WTC11 (cell line): ENCODE measurements around the gene CDK6.

Experiments
- ETV6 ChIP-seq: sonication (generic); formaldehyde crosslinking; IDR thresholded peaks from 2 replicates; pipeline ENCODE4 v1.8.1; 2022; ENCODE audit warnings: mild to moderate bottlenecking, missing genetic modification reagents
- MAX ChIP-seq: sonication (generic); formaldehyde crosslinking; IDR thresholded peaks from 2 replicates; pipeline ENCODE4 v1.8.0; 2022; ENCODE audit warnings: mild to moderate bottlenecking, missing genetic modification reagents
- RELA ChIP-seq: sonication (generic); formaldehyde crosslinking; IDR thresholded peaks from 2 replicates; pipeline ENCODE4 v1.8.1; 2022; ENCODE audit warnings: missing genetic modification reagents, mild to moderate bottlenecking, borderline replicate concordance
- TF ChIP-seq, protein P1 (sequence below): fragments of 200-600 bp; IDR thresholded peaks from 2 replicates; pipeline ENCODE4 v1.8.0; 2022; ENCODE audit warnings: antibody characterized with exemption

DNA sequence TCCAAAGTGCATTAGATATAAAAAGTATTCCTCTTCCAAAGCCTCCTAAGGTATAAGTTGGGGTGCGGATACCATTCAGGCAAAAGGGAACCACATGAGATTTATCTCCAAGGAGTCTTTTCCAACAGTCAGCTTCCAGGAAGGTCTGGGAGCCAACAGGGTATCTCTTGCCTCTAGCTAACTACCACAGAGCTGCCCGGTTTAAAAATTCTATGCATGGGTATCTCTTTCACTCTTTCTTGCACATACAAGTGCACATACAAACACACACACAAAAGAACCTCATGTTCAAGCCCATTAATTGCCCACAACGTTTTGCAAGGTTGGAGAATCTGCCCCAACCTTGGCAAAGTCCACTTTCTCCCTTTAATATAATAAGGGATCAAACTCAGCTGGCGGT, 80.7 kb downstream of the CDK6 start:
- TF ChIP-seq, protein P1, sequence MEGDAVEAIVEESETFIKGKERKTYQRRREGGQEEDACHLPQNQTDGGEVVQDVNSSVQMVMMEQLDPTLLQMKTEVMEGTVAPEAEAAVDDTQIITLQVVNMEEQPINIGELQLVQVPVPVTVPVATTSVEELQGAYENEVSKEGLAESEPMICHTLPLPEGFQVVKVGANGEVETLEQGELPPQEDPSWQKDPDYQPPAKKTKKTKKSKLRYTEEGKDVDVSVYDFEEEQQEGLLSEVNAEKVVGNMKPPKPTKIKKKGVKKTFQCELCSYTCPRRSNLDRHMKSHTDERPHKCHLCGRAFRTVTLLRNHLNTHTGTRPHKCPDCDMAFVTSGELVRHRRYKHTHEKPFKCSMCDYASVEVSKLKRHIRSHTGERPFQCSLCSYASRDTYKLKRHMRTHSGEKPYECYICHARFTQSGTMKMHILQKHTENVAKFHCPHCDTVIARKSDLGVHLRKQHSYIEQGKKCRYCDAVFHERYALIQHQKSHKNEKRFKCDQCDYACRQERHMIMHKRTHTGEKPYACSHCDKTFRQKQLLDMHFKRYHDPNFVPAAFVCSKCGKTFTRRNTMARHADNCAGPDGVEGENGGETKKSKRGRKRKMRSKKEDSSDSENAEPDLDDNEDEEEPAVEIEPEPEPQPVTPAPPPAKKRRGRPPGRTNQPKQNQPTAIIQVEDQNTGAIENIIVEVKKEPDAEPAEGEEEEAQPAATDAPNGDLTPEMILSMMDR: no peak
- TF ChIP-seq ETV6 (CRISPR knock-in tag) (no peak), MAX (CRISPR knock-in tag) (no peak), RELA (CRISPR knock-in tag) (no peak)
